SU-DHL-6 (cell line): Measurements from ENCODE around the gene PDE1C.

Experiments used
- H2AFZ ChIP-seq: fragments of 200-600 bp; sonication (generic); 2 replicates; pipeline ENCODE4 v1.6.1; 2014; ENCODE audit warnings: low read depth, mild to moderate bottlenecking, moderate library complexity, mixed read lengths, antibody characterized with exemption, low read length; ENCODE audit not compliant: severe bottlenecking
- H3F3A ChIP-seq: fragments of 200-600 bp; shearing (Covaris generic); 2 replicates; pipeline ENCODE4 v1.6.0; 2016; ENCODE audit warnings: antibody characterized with exemption, mild to moderate bottlenecking; ENCODE audit not compliant: insufficient read depth
- H3K27ac ChIP-seq: fragments of 200-600 bp; sonication (generic); 2 replicates; pipeline ENCODE4 v1.5.1; 2016; ENCODE audit warnings: low read depth, mild to moderate bottlenecking, low read length, moderate library complexity, mixed read lengths
- H3K27me3 ChIP-seq: fragments of 200-600 bp; sonication (generic), shearing (Covaris generic); 2 replicates; pipeline ENCODE4 v1.6.0; 2014; ENCODE audit warnings: mild to moderate bottlenecking, low read length
- H3K36me3 ChIP-seq: fragments of 200-600 bp; sonication (generic); 2 replicates; pipeline ENCODE4 v1.6.1; 2014; ENCODE audit warnings: mild to moderate bottlenecking, low read length, mixed read lengths
- H3K4me2 ChIP-seq: fragments of 300-600, 200-600 bp; shearing (Covaris generic), sonication (generic); 2 replicates; pipeline ENCODE4 v1.6.0; 2014; ENCODE audit warnings: low read length, low read depth, mild to moderate bottlenecking; ENCODE audit not compliant: poor library complexity, severe bottlenecking
- H3K4me3 ChIP-seq: fragments of 200-600 bp; sonication (generic); 2 replicates; pipeline ENCODE4 v1.5.1; 2014; ENCODE audit warnings: antibody characterized with exemption, low read length, mild to moderate bottlenecking, mixed read lengths; ENCODE audit not compliant: insufficient read depth, poor library complexity, severe bottlenecking
- H3K79me2 ChIP-seq: fragments of 200-600 bp; sonication (generic); 2 replicates; pipeline ENCODE4 v1.6.1; 2014; ENCODE audit warnings: mild to moderate bottlenecking, low read length, moderate library complexity; ENCODE audit not compliant: insufficient read depth
- H3K9ac ChIP-seq: fragments of 200-600 bp; sonication (generic); 2 replicates; pipeline ENCODE4 v1.7.0; 2014; ENCODE audit warnings: mild to moderate bottlenecking, low read length
- H3K9me2 ChIP-seq: fragments of 200-600 bp; sonication (generic); replicated peaks from 2 replicates; pipeline ENCODE4 v1.6.1; 2014; ENCODE audit warnings: low read length; ENCODE audit not compliant: insufficient read depth
- H3K9me3 ChIP-seq: fragments of 200-600 bp; sonication (generic); 2 replicates; pipeline ENCODE4 v1.6.1; 2014; ENCODE audit warnings: low read length, mixed read lengths; ENCODE audit not compliant: insufficient read depth
- H4K20me1 ChIP-seq: fragments of 200-600 bp; sonication (generic); 2 replicates; pipeline ENCODE4 v1.6.1; 2014; ENCODE audit warnings: low read depth, mild to moderate bottlenecking, antibody characterized with exemption, low read length, moderate library complexity, mixed read lengths
- EZH2phosphoT487 ChIP-seq: fragments of 200-600 bp; sonication (generic), shearing (Covaris generic); conservative IDR thresholded peaks from 2 replicates; pipeline ENCODE4 v1.6.1; 2018; ENCODE audit warnings: mild to moderate bottlenecking, antibody characterized with exemption, low read length, moderate library complexity, mixed read lengths
- TF ChIP-seq, protein P1 (sequence below): fragments of 200-600 bp; sonication (generic); IDR thresholded peaks from one replicate; pipeline ENCODE4 v1.5.1; 2017; ENCODE audit warnings: antibody characterized with exemption, mild to moderate bottlenecking, low read length, moderate library complexity; ENCODE audit not compliant: insufficient read depth, poor library complexity, severe bottlenecking

PDE1C gene

GRCh38 chr7:31957756-31958155, 112.5 kb downstream of the PDE1C start:
- Histone ChIP-seq H2AFZ (no peak overlapping the region), H3K36me3 (no peaks in the 10 kb centered on the region), H3K4me2 (no peak overlapping the region), H4K20me1 (no peaks in the 10 kb centered on the region), H3K9ac (no peak overlapping the region), H3K79me2 (no peaks in the 10 kb centered on the region), H3K9me3 (no peaks in the 10 kb centered on the region), H3K4me3 (no peak overlapping the region), H3K27ac (no peak overlapping the region), H3F3A (no peaks in the 10 kb centered on the region), H3K9me2 (no peaks in the 10 kb centered on the region), H3K27me3 (no peaks in the 10 kb centered on the region)
- TF ChIP-seq, protein P1, sequence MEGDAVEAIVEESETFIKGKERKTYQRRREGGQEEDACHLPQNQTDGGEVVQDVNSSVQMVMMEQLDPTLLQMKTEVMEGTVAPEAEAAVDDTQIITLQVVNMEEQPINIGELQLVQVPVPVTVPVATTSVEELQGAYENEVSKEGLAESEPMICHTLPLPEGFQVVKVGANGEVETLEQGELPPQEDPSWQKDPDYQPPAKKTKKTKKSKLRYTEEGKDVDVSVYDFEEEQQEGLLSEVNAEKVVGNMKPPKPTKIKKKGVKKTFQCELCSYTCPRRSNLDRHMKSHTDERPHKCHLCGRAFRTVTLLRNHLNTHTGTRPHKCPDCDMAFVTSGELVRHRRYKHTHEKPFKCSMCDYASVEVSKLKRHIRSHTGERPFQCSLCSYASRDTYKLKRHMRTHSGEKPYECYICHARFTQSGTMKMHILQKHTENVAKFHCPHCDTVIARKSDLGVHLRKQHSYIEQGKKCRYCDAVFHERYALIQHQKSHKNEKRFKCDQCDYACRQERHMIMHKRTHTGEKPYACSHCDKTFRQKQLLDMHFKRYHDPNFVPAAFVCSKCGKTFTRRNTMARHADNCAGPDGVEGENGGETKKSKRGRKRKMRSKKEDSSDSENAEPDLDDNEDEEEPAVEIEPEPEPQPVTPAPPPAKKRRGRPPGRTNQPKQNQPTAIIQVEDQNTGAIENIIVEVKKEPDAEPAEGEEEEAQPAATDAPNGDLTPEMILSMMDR = no peak
- no peak for TF ChIP-seq EZH2phosphoT487

DNA sequence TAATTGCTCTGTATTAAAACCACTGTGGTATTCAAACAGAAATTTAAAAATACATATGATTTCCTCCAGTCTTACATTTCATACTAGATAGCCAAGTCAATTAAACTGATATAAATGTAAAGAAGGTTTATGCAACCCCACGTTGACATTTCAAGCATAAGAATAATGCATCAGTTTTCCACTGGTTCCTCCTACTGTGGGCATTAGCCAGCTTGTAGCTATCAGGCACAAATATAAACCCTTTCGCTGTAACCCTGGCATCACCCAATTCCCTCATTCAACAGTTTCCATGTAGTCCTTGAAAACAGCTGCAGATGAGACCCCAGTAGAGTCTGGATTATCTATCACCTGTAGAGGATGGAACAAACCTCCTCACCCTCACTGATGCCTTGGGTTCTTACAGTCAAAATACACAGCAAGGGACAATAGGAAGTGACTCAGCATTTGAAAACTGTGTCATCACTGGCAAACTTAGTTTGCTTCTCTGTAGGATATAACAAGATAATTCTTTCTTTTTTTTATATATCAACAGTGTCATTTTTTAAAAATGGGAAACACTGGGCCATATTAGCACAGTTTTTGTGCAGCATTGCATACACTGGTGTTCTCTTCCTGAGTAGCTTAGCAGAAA, 113.0 kb downstream of the PDE1C start:
- no peaks in the 10 kb centered on the region for H3K9me3 ChIP-seq
- no peaks in the 10 kb centered on the region for H3K79me2 ChIP-seq
- no peaks in the 10 kb centered on the region for H3F3A ChIP-seq
- H3K36me3 ChIP-seq = no peaks in the 10 kb centered on the region
- H3K9me2 ChIP-seq = no peaks in the 10 kb centered on the region
- no peak overlapping the region for H3K4me2 ChIP-seq
- H3K4me3 ChIP-seq = no peak overlapping the region
- H3K27me3 ChIP-seq = no peaks in the 10 kb centered on the region
- no peak overlapping the region for H2AFZ ChIP-seq
- TF ChIP-seq, protein P1 = no peak
- no peak for TF ChIP-seq EZH2phosphoT487
- no peak overlapping the region for H3K27ac ChIP-seq
- H3K9ac ChIP-seq = no peak overlapping the region
- H4K20me1 ChIP-seq = no peaks in the 10 kb centered on the region

DNA sequence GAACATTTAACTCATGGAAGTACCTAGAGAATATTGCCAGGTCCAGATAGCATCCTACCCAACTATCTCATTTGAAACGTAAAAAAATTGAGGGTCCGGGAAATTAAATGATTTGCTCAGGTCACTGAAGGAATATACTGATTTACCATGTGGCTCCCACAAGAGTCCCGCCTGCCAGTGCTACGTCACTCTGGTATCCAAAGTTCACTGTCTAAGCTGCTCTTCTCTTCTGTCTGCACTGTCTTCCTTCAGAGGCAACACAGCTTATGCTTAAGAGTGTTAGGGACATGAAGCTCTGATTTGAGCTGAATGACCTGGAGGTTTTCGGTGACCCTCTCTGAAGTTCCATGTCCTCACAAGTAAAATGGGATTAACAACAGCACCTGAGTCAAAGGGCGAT, 114.6 kb downstream of the PDE1C start:
- no peaks in the 10 kb centered on the region for H3K9me2 ChIP-seq
- H4K20me1 ChIP-seq = no peaks in the 10 kb centered on the region
- no peaks in the 10 kb centered on the region for H3K9me3 ChIP-seq
- no peak for TF ChIP-seq EZH2phosphoT487
- TF ChIP-seq, protein P1 = no peak
- no peak overlapping the region for H3K27ac ChIP-seq
- no peak overlapping the region for H3K9ac ChIP-seq
- H2AFZ ChIP-seq = no peak overlapping the region
- no peaks in the 10 kb centered on the region for H3K27me3 ChIP-seq
- no peak overlapping the region for H3K4me2 ChIP-seq
- H3K4me3 ChIP-seq = no peak overlapping the region
- H3K79me2 ChIP-seq = no peaks in the 10 kb centered on the region
- H3F3A ChIP-seq = no peaks in the 10 kb centered on the region
- no peaks in the 10 kb centered on the region for H3K36me3 ChIP-seq
